ENCODE data around the gene SPP2.

SPP2 gene

DNA sequence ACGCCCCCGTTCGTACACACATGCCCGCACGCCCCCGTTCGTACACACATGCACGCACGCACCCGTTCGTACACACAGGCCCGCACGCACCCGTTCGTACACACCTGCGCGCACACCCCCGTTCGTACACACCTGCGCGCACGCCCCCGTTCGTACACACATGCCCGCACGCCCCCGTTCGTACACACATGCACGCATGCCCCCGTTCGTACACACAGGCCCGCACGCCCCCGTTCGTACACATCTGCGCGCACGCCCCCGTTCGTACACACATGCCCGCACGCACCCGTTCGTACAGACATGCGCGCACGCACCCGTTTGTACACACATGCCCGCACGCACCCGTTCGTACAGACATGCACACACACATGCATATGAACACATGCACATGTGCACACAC, 45.7 kb downstream of the SPP2 start:
- DNase-seq = no peak

GRCh38 chr2:234098681-234099080, 48.2 kb downstream of the SPP2 start:
- DNase-seq = no peak

DNA sequence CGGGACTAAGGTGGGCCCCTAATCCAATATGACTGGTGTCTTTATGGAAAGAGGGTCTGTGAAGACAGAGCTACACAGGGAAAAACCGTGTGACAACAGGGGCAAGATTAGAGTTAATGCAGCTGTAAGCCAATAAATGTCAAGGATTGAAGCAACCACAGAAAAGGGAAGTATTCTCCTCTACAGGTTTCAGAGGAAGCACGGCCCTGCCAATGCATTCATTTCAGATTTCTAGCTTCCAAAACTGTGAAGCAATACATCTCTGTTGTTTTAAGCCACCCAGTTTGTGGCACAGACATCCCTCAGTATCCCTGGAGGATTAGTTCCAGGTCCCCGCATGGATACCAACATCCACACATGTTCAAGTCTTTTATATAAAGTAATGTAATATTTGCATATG, 48.8 kb downstream of the SPP2 start:
- no peak for DNase-seq

DNA sequence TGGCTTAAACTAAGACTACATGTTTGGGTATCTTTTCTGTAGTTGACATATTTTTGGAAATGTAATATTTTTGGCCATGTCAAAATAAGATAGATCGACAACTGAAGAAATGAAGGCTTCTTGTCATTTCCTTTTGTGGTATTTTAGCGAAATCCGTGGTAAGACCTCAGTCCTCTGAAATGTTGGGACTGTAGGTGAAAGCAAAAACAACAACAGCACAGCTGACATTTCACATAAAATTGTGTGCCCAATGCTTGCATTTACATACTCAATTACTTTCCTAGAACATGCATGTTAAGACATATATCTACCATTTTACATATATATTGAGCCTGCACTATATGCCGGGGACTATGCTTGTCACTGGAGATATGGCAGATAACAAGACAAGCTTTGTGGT, 50.2 kb downstream of the SPP2 start:
- DNase-seq = no peak

GRCh38 chr2:234102112-234102511, 51.6 kb downstream of the SPP2 start:
- no peak for DNase-seq

DNA sequence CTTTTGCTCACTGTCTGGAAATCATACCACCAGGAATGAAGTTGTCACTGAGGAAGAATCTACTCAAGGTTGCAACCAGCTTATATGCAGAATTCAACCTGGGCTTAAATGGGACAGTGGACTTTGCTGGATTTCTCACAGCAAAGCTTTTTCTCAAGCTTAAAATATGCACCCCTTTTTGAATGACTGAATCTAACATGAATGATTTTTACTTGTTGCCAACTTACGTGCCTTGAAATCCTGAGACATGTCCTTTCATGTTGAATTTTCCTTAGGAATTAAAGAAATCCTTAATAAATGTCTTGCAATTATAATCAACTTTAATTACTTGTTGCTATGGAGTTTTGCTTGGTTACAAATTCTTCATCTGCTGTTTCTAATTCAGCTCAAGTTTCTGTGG, 57.4 kb downstream of the SPP2 start:
- DNase-seq = no peak

DNA sequence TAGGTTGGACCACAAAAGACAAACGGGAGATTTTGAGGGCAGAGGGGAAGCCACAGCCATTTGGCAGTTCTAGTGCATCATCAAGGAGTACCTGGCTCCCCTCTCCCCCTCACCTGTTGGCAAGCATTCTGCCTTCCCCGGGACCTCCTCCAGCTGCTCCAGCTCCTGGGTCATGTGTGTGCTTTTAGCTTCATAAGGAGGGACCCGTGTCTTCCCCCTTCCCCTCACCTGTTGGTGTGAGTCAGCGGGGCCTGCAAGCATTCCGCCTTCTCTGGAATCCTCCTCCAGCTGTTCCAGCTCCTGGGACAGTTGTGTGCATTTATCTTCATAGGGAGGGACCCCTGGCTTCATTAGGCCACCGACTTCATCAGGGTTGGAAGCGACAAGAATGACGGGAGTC, 58.8 kb downstream of the SPP2 start:
- no peak for DNase-seq

DNA sequence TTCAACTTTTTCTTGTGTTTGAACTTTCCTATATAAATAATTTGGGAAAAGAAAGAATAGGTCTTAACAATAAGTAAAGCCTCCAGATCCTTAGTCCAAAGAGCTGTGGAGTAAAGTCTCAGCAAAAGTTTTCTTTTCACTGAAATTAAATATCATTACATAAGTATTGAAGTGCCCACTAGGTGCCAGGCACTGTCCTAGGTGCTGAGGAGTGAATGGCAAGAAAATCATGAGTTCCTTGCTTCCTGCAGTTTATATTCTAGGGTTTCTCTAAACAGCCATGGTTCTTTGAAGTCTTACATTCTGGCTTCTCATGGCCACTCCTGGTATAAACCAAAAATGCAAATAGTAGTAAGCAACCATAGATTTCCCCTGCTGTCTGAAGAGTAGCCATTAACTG, 59.7 kb downstream of the SPP2 start:
- DNase-seq = no peak

- DNase-seq = no peak
Observed at GRCh38 chr2:234111523-234111922, 61.0 kb downstream of the SPP2 start.

- DNase-seq = no peak
Observed at GRCh38 chr2:234116010-234116409, 65.5 kb downstream of the SPP2 start.

GRCh38 chr2:234121999-234122398, 71.5 kb downstream of the SPP2 start:
- no peak for DNase-seq

DNA sequence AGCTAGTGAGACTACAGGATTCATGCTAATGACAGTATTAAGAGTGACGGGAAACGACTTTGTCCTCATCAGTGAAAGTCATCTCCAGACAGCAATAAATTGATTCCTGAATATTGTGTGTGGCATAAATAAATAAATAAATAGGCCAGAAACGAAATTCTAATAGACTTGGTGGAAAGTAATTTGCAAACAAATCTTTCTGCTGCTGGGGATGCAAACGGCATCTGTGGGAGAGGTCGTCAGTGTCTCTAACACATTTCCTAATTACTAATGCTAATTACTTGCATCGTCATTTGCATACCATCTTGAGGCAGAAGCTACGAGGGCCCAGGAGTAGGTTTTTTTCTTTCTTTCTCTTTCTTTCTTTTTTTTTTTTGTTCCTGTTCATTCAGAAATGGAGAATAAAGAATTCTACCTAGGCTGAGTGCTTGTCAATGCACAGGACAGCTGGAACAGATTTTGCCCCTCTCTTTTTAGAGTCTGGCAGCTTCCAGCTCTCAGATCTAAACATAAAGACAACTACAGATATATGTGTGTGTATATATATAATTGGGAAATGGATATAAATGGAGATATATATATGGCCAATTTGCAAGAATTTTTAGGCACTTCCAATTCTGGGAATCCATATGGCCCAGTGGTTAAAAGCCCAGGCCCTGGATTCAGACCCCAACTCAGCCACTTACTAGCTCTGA, 75.1 kb downstream of the SPP2 start:
- no peak for DNase-seq

- no peak for DNase-seq
Observed at GRCh38 chr2:234126146-234126470, 75.6 kb downstream of the SPP2 start.
